ENCODE measurements around the gene EPOP.

- TF ChIP-seq CTCF (IDR thresholded peaks at IDR 0.05) (no peak), EZH2 (IDR thresholded peaks at IDR 0.05) (no peak)
Observed at GRCh38 chr17:38702166-38702915, 27.6 kb upstream of the EPOP start.

All from neural progenitor cell (in vitro differentiated cells).